ENCODE measurements around the gene ABCF3. TPM values are rescaled to one million over a fixed set of nuclear protein-coding genes. Genes with fewer than 3 reads are reported as not detected.

ABCF3 gene
- total and polyA plus RNA-seq, 2 donors (not counting 3 experiments of a cell fraction or from before 2014, with no cell fraction given): 68.8 to 73.4 TPM

GRCh38 chr3:184237807-184238206 is 51.8 kb downstream of the ABCF3 start:
- ChIA-PET POLR2A (no interaction called here), CTCF (interaction anchor here (1.3 to 8.1 kb wide), 3 partner anchors 10 to 341 kb away, joined by 5 to 98 read pairs (median 54); partner anchors contain the start of gene VWA5B2)
- H3K9ac ChIP-seq (replicated peaks; ENCODE audit: extremely low read depth, insufficient read depth, low read length): no peak overlapping the region
- H3K27ac ChIP-seq (ENCODE audit: insufficient read depth, low read depth, low read length): no peak overlapping the region
- H3K36me3 ChIP-seq (ENCODE audit: control insufficient read depth in 2 of 2, extremely low read depth in 1 of 2, insufficient read depth in 2 of 2, low read length in 2 of 2): peaks cover 0 to 5% of the 10 kb centered on the region in 2 experiments
- H3K9me3 ChIP-seq (replicated peaks; ENCODE audit: control insufficient read depth, insufficient read depth, low read length): no peaks in the 10 kb centered on the region
- H3K4me1 ChIP-seq (ENCODE audit: control insufficient read depth, extremely low read depth, insufficient read depth, low read length): no peaks in the 10 kb centered on the region
- H3K79me2 ChIP-seq (ENCODE audit: control insufficient read depth, insufficient read depth, low read length): no peaks in the 10 kb centered on the region
- dilution Hi-C loops (cut with MboI; ENCODE audit: extremely low pct_ligation_motif_present, low sequenced_read_pairs): no loop called here
- no peaks in the 10 kb centered on the region for H4K20me1 ChIP-seq (replicated peaks; ENCODE audit: control insufficient read depth, extremely low read depth, insufficient read depth, low read length)
- BruUV-seq (replicated peaks): no TSS peak
- intact Hi-C loops (cut with micrococcal nuclease): no loop called here
- H3K27me3 ChIP-seq (ENCODE audit: control insufficient read depth in 2 of 2, insufficient read depth in 2 of 2, low read length in 2 of 2): peaks cover 1% of the 10 kb centered on the region in 2 experiments
- no peak overlapping the region for H2AFZ ChIP-seq (ENCODE audit: low read depth, low read length)
- FAIRE-seq (no peak), DNase-seq (ENCODE audit: low read depth, low spot score) (no peak)
- H3K9me1 ChIP-seq (replicated peaks; ENCODE audit: control insufficient read depth, extremely low read depth, insufficient read depth, low read length): no peaks in the 10 kb centered on the region
- no peak overlapping the region for H3K4me3 ChIP-seq (replicated peaks in 1 of 3; ENCODE audit: insufficient read depth in 1 of 3, low read depth in 1 of 3, low read length in 3 of 3)
- no peak for TF ChIP-seq POLR2A (IDR thresholded peaks at IDR 0.05; ENCODE audit: low read depth, low read length)
- TF ChIP-seq GATA2 (IDR thresholded peaks at IDR 0.05; ENCODE audit: insufficient read depth, insufficient read length, low read depth, low read length): no peak
- TF ChIP-seq MAX (IDR thresholded peaks at IDR 0.05; ENCODE audit: insufficient read depth, insufficient read length): no peak
- TF ChIP-seq POLR2AphosphoS5 (IDR thresholded peaks at IDR 0.05; ENCODE audit: insufficient read depth, low read depth, low read length): no peak
- TF ChIP-seq MYC (IDR thresholded peaks at IDR 0.05; ENCODE audit: low read depth, low read length): no peak
- no peak for TF ChIP-seq CTCF (IDR thresholded peaks at IDR 0.05; ENCODE audit: extremely low read depth in 1 of 2, insufficient read depth in 1 of 2, low read depth in 1 of 2, low read length in 2 of 2)
- TF ChIP-seq EZH2 (IDR thresholded peaks at IDR 0.05; ENCODE audit: borderline replicate concordance, low read depth, low read length, severe bottlenecking): no peak
- no peak for TF ChIP-seq JUN (IDR thresholded peaks at IDR 0.05; ENCODE audit: borderline replicate concordance, insufficient read depth, insufficient read length, low read depth)
- no peak overlapping the region for H3K4me2 ChIP-seq (ENCODE audit: insufficient read depth, low read length)
